A673 (cell line): ENCODE results near the gene MYRIP. TPM values are rescaled to one million over a fixed set of nuclear protein-coding genes. Genes with fewer than 3 reads are reported as not detected.

Source experiments
- BruUV-seq: library from RNA; stranded (reverse); fragments of 400-500 nt; replicated peaks from 2 replicates; lab custom pipeline; 2021; lab: Mats Ljungman, UMichigan
- CTCF ChIA-PET: fragments of 300-600 bp; sonication (Branson Sonifier 250); formaldehyde crosslinking; loops from one replicate; lab custom pipeline; 2022; ENCODE audit warnings: antibody characterized with exemption; lab: Charles Lee
- POLR2A ChIA-PET: fragments of 300-600 bp; sonication (Branson Sonifier 250); formaldehyde crosslinking; loops from one replicate; lab custom pipeline; 2022; ENCODE audit warnings: antibody characterized with exemption; ENCODE audit not compliant: low non-redundant PET; lab: Charles Lee
- DNase-seq: peaks from one replicate; pipeline ENCODE4 v3.0.0-alpha.2; 2015; ENCODE audit warnings: low spot score
- H3K27ac ChIP-seq: fragments of 200-600 bp; sonication (generic); 2 replicates; pipeline ENCODE4 v1.5.1; 2016; ENCODE audit warnings: mixed run types, low read depth, mild to moderate bottlenecking, mixed read lengths, antibody characterized with exemption, low read length; ENCODE audit not compliant: poor library complexity, severe bottlenecking
- H3K27me3 ChIP-seq: fragments of 200-600 bp; sonication (generic); replicated peaks from 2 replicates; pipeline ENCODE4 v1.6.1; 2017; ENCODE audit warnings: mixed run types, low read depth, mild to moderate bottlenecking, mixed read lengths, antibody characterized with exemption, low read length; ENCODE audit not compliant: insufficient read depth, poor library complexity
- H3K36me3 ChIP-seq: fragments of 200-600 bp; sonication (generic); 2 replicates; pipeline ENCODE4 v1.6.1; 2016; ENCODE audit warnings: mixed run types, mild to moderate bottlenecking, mixed read lengths, antibody characterized with exemption, low read length; ENCODE audit not compliant: insufficient read depth, poor library complexity, severe bottlenecking
- H3K4me1 ChIP-seq: fragments of 200-600 bp; sonication (generic); 2 replicates; pipeline ENCODE4 v1.6.1; 2017; ENCODE audit warnings: mixed run types, mild to moderate bottlenecking, mixed read lengths, antibody characterized with exemption, low read length; ENCODE audit not compliant: insufficient read depth, poor library complexity, severe bottlenecking
- H3K4me3 ChIP-seq: fragments of 200-600 bp; sonication (generic); 2 replicates; pipeline ENCODE4 v1.5.1; 2016; ENCODE audit warnings: low read depth, mixed run types, mild to moderate bottlenecking, mixed read lengths, low read length; ENCODE audit not compliant: poor library complexity, severe bottlenecking
- H3K9me3 ChIP-seq: fragments of 200-600 bp; sonication (generic); 2 replicates; pipeline ENCODE4 v1.6.1; 2016; ENCODE audit warnings: mixed run types, low read depth, mild to moderate bottlenecking, mixed read lengths, antibody characterized with exemption, low read length; ENCODE audit not compliant: poor library complexity, severe bottlenecking
- EZH2 ChIP-seq: fragments of 200-600 bp; sonication (generic); IDR thresholded peaks from 2 replicates; pipeline ENCODE4 v1.6.1; 2017; ENCODE audit warnings: borderline replicate concordance, low read depth, mild to moderate bottlenecking, mixed read lengths, antibody characterized with exemption, low read length; ENCODE audit not compliant: poor library complexity, severe bottlenecking
- intact Hi-C: fragments of 100-400 bp; cut with micrococcal nuclease; formaldehyde crosslinking; loops from one replicate; pipeline ENCODE4 v1.10.0; 2022; ENCODE audit not compliant: unreplicated experiment
- total RNA-seq: library from RNA; stranded (reverse); gene quantifications from 2 replicates; pipeline ENCODE4 v1.2.3, GENCODE V29; 2021
- TF ChIP-seq, protein P1 (sequence below): fragments of 300-800, 200-600 bp; sonication (generic); conservative IDR thresholded peaks from 2 replicates; pipeline ENCODE4 v1.5.1; 2017; ENCODE audit warnings: low read depth, mild to moderate bottlenecking, antibody characterized with exemption, low read length, moderate library complexity, mixed read lengths

The MYRIP gene
- total RNA-seq, 1 experiment from 2014 or later: not detected

GRCh38 chr3:40262331-40262730 is 452.9 kb downstream of the MYRIP start:
- CTCF ChIA-PET: no interaction called here

GRCh38 chr3:40264451-40264850 is 455.0 kb downstream of the MYRIP start:
- ChIA-PET CTCF (no interaction called here), POLR2A (no interaction called here)
- no TSS peak for BruUV-seq
- H3K4me3 ChIP-seq: no peak overlapping the region
- no peak overlapping the region for H3K27ac ChIP-seq
- TF ChIP-seq EZH2: no peak
- TF ChIP-seq, protein P1, sequence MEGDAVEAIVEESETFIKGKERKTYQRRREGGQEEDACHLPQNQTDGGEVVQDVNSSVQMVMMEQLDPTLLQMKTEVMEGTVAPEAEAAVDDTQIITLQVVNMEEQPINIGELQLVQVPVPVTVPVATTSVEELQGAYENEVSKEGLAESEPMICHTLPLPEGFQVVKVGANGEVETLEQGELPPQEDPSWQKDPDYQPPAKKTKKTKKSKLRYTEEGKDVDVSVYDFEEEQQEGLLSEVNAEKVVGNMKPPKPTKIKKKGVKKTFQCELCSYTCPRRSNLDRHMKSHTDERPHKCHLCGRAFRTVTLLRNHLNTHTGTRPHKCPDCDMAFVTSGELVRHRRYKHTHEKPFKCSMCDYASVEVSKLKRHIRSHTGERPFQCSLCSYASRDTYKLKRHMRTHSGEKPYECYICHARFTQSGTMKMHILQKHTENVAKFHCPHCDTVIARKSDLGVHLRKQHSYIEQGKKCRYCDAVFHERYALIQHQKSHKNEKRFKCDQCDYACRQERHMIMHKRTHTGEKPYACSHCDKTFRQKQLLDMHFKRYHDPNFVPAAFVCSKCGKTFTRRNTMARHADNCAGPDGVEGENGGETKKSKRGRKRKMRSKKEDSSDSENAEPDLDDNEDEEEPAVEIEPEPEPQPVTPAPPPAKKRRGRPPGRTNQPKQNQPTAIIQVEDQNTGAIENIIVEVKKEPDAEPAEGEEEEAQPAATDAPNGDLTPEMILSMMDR: no peak
- intact Hi-C loops: no loop called here
- no peaks in the 10 kb centered on the region for H3K27me3 ChIP-seq
- no peaks in the 10 kb centered on the region for H3K4me1 ChIP-seq
- H3K9me3 ChIP-seq: no peaks in the 10 kb centered on the region
- no peaks in the 10 kb centered on the region for H3K36me3 ChIP-seq
- no peak for DNase-seq

More at GRCh38 chr3:40262331-40262730, 452.9 kb downstream of the MYRIP start:
- Histone ChIP-seq H3K9me3 (no peaks in the 10 kb centered on the region), H3K4me1 (no peaks in the 10 kb centered on the region), H3K27ac (no peak overlapping the region), H3K36me3 (no peaks in the 10 kb centered on the region), H3K27me3 (no peaks in the 10 kb centered on the region), H3K4me3 (no peak overlapping the region)
- no TSS peak for BruUV-seq
- TF ChIP-seq EZH2: no peak
- TF ChIP-seq, protein P1: no peak
- POLR2A ChIA-PET: no interaction called here
- no peak for DNase-seq
- intact Hi-C loops: no loop called here

GRCh38 chr3:40265181-40265580 is 455.8 kb downstream of the MYRIP start:
- Histone ChIP-seq H3K4me3 (no peak overlapping the region), H3K9me3 (no peaks in the 10 kb centered on the region), H3K27me3 (no peaks in the 10 kb centered on the region), H3K36me3 (no peaks in the 10 kb centered on the region), H3K27ac (no peak overlapping the region), H3K4me1 (no peaks in the 10 kb centered on the region)
- no TSS peak for BruUV-seq
- CTCF ChIA-PET: no interaction called here
- DNase-seq: no peak
- TF ChIP-seq EZH2: no peak
- TF ChIP-seq, protein P1: no peak
- POLR2A ChIA-PET: no interaction called here
- intact Hi-C loops: no loop called here
